Occipital lobe (tissue), 2 donors: ENCODE data around the gene USP2. TPM values are rescaled to one million over a fixed set of nuclear protein-coding genes. Genes with fewer than 3 reads are reported as not detected.

Experiments
- DNase-seq: peaks from one replicate; lab custom pipeline; 2025; lab: John Stamatoyannopoulos, UW
- total RNA-seq: library from RNA; depleted of rRNA; stranded (reverse); fragments of >200 nt; gene quantifications from one replicate; pipeline ENCODE4 v1.2.3, GENCODE V29; 2014

Gene USP2, protein sequence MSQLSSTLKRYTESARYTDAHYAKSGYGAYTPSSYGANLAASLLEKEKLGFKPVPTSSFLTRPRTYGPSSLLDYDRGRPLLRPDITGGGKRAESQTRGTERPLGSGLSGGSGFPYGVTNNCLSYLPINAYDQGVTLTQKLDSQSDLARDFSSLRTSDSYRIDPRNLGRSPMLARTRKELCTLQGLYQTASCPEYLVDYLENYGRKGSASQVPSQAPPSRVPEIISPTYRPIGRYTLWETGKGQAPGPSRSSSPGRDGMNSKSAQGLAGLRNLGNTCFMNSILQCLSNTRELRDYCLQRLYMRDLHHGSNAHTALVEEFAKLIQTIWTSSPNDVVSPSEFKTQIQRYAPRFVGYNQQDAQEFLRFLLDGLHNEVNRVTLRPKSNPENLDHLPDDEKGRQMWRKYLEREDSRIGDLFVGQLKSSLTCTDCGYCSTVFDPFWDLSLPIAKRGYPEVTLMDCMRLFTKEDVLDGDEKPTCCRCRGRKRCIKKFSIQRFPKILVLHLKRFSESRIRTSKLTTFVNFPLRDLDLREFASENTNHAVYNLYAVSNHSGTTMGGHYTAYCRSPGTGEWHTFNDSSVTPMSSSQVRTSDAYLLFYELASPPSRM
- total RNA-seq, result 1.6 TPM

DNA sequence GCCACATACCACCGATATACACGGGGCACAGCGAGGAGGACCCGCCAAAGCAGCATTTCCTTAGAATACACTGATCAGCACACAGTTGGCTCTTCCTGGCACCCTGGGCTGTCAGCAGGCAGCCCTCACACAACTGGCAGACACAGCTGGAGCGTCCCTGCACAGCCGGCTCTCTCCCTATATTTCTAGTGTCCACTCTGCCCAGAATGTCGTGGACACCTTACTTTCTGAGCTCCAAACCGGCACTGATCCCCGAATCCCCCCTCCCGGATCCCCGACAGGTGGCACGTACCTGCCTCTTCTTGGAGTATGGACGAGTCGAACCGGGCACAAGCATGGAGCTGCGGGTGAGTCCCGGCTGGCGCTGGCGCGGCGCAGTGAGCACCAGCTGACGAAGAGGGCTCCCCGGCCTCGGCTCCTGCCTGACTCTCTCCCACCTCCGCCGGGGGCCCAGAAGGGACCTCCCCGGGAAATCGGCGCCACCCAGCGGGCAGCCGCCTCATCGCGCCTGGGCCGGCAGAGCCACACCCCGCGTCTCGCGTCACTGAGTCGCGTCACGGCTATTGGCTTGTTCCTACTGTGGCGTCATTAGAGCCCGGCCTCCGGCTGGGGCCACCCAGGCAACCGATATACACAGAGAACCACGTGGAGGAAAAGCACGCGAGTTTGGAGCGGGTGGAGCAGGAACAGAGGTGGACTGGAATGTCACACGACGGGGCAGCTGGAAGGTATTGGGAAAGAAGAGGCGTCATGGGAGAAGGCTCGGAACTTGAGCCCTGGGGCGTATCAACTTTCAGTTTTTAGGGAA is at the start of gene USP2:
Gene USP2, minus strand, starts transcription at position 510 of the 808 bp plus-strand sequence. CDS start 8,210 bp downstream, outside the sequence.
- DNase-seq, result peak; percentile 98

DNA sequence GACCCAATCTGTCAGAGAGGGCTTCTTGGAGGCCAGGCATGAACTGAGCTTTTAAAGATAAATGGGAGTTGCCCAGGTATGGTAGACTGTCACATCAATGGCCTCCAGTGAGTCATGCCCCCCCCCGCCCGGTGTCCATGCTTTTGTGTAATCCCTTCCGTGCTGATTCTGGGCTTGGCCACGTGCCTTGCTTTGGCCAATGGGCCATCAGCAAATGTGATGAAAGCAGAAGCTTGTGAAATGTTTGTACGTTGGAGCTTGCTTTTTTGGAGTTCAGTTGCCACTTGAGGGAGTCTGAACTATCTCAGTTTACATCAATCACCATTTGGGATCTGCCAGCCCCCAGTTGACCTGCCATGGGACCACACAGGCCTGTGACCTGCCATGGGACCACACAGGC is 45.8 kb upstream of the USP2 start:
- no peak for DNase-seq

DNA sequence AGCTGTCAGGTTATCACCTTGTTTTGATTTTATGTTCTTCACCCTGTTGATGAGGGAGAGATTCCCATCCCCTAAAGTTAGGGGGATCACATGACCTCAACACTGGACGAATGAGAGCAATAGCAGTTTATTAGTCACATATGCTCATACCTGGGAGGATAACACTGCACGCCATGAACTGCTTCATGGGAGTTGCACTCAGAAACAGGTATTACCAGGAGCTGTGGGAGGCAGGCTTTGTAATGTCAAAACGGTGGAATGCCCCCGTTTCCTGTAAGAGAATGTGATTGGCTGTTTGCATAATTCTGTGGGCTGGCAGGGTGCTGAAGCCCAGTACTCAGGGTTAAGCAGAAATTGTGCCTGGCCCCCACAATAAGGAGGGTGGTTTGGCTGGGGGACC is 44.7 kb upstream of the USP2 start:
- DNase-seq, result no peak

DNA sequence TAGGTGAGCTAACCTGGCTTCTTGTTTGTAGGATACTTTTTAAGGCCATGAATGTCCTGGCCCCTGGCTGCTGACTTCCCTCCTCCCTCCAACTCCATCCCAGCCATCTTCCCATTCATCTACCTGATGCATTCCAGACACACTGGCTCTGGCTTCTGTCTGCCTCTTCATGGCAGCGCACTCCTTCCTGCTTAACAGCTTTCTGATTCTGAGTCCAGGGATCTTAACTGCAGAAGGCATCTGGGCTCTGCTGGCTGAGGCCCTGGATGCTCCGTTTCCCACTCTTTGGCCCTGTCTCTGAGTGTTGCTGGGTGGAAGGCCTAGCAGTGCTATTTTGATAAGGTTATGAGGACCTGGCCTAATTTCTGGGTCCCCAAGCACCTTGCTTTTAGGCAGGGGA is 43.3 kb upstream of the USP2 start:
- DNase-seq, result no peak

DNA sequence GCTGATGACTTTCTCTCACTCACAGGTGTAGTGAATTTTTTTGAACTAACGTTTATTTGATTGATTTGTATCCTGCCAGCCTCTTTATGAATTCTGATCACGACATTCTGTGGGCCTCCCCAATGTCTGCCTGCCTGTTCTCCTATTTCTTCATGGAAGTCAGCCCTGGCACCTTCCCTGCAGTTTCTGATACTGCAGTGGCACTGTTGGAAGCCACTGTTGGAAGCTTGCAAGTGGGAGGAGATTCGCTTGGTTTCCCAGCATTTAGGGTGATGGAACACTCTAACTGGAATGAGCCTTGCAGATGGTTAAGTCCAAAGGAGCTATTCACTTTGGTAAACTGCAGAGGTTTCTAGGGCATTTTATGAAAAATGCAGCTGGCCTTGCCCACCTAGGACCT is 42.8 kb upstream of the USP2 start:
- no peak for DNase-seq

DNA sequence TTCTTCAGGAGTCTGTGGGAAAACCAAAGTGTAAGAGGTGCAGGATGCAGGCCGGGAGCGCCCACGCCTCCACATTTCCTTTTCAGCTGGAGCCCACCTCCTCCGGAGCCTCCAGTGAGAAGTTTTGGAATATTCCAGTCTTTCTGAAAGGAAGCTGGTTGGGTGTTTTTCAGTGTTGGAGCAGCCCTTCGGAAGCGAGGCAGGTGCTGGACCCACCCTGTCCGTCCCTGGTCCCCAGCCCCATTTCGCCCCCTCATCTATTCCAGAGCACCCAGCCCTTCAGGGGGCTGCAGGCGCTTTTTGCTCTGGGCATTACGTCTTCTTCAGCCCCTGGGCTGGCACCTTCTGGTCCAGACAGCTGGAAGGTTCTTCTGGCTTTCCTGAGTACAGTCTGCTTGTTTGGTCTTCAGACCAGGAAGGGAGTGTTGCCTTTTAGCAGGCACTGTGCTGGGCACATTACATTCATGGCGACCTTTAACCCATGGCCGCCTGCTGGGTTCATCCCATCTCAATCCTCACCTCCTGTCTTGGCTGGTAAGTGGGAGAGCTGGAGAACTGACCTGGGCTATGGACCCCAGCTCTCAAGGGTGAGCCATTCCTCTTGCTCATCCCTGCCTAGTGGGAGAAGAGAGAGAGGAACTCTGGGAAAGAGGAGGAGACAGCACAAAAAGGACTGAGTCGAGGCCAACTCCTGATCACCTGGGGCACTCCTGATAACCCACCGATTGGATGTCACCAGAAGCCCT is 42.2 kb upstream of the USP2 start:
- DNase-seq, result no peak

DNA sequence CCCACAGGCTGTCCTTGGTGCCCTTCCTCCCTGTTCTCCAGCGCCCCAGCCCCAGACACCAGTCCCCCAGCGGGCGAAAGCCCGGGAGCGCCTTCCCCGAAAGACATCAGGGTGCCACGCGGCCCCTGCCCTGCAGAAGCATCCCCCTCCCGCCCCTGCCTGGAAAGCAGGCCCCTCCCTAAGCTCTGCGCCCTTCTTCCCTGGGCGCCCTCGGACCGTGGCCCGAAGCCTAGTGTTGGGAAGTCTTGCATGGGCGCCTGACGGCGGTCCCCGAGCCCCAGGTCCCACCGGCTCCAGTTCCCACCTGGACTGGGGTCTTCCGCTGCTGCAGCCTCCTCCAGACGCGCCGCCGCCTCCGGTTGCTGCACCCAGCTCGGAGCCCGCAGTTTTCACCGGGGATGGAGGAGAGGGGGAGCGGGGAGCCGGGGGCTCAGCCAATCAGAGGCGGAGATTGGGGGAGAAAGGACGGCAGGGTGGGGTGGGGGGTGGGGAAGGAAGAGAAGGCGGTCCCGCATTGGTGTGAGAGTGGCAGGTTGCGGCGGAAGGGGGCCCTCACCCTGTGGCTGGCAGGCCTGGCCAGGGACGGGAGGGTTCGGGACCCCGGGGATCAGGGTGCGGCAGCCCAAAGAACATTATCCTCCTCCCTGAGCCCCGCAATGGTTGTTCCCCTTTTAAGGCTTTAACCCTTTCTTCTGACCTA is 41.5 kb upstream of the USP2 start, which contains the start of gene THY1:
Gene THY1, minus strand, starts transcription at position 364 of the 700 bp plus-strand sequence. CDS start 2,267 bp downstream, outside the sequence.
- peak; percentile 78 for DNase-seq

DNA sequence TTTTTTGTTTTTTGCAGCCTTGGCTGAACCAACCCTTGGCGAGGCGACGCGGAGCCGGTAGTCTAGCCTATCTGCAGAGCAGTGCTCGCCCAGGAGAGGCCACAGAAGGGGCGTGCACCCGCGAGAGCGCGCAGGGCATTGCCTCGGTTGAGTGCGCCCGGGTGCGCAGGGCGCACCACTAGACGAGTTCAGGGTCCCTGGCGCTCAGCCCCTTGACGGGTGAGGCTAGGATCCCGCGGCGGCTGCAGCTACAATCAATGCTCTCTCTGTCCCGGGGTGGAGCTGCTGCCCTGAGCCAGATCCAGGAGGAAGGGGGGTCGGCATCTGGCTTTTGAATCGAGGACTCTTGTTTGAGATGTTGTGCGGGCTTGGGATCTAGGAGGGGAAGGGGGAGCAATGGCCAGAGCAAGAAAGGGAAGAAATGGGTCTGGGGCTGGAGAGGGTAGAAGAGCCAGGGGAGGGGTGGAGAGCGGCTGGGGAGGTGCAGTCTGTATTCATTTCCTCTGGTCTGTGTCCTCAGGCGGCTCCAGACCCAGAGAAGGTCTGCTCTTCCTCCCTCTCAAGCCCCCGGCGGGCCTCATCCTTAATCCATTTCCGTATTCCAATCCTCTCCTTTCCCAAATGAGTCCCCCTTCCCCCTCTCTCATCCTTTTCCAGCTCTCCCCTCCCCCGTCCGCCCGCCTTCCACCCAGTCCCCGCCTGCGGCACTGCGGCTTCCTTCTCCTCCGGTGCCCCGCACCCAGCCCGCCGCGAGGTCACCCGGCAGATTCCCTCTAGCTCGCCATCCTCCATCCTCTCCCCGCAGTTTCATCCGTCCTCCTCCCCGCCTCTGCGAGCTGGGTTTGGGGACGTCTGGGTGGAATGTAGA is 40.7 kb upstream of the USP2 start:
- peak; percentile 30 for DNase-seq

DNA sequence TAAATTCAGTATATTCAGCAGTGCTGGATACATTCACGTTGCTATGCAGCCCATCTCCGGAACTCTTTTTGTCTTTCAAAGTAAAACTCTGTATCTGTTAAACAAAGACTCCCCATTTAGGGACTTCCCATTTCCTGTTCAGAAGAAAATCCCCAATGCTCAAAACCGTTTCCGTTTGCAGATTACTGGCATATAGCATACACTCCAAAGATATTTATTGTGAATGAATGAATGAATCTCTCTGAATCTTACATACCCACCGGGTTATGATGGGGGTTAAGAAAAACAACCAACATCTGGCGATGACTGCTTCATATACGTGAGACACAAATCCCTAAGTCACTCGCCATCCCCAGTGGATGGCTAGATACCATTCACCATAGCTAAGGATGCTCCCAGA is 39.9 kb upstream of the USP2 start:
- no peak for DNase-seq

DNA sequence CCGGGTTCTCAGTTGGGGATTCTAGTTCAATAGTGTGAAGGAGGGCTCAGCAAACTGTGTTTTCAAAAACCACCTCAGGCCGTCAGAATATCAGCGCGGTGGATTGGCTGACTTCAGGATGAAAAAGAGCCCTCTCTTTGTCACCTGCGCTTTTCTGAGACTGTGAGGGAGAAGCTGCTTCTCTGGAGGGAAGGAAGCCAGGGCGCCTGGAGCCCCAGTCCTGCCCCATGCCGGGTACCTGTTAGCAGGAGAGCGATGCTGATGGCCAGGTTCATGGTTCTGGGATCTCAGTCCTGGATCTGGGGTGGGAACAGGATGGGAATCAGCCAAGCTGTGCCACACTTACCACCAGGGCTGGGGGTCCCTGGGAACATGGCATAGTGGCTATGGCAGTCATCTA is 39.1 kb upstream of the USP2 start:
- DNase-seq, result no peak

DNA sequence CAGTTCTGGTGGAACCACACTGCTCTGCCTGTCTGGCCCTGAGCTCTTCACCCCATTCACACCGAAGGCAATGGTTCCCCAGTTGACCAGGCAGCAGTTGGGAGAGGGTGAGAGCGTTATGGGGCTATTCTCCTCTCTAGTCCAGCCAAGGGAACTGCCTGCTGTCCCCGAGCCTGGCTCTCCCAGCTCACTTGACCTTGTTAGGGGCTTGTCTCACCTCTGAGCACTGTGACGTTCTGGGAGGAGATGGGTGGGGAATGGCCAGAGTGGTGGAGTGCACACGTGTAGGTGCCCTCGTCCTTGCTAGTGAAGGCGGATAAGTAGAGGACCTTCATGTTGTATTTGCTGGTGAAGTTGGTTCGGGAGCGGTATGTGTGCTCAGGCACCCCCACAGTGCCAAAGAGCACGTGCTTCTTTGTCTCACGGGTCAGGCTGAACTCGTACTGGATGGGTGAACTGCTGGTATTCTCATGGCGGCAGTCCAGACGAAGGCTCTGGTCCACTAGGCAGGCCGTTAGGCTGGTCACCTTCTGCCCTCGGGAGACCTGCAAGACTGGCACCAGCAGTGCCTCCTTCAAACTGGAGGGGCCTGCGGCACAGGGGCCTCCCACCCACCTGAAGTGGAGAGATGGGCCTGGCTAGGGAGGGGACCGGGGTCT is 38.5 kb upstream of the USP2 start:
- DNase-seq, result no peak

DNA sequence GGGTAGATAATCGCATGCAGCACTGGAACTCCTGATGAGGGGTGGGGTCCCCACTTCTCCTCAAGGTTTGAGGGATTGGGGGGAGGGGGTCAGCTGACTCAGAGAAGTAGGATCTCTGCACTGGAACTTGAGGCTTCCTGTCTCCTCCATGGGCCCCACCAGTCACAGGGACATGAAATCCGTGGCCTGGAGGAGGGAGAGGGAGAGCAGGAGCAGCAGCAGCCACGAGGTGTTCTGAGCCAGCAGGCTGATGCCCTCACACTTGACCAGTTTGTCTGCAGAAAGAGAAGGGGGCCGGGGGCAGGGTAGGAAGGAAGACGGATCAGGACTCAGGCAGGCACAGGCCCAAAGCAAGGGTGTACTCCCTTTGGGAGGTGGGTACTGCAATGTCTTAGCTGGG is 37.8 kb upstream of the USP2 start:
- no peak for DNase-seq

DNA sequence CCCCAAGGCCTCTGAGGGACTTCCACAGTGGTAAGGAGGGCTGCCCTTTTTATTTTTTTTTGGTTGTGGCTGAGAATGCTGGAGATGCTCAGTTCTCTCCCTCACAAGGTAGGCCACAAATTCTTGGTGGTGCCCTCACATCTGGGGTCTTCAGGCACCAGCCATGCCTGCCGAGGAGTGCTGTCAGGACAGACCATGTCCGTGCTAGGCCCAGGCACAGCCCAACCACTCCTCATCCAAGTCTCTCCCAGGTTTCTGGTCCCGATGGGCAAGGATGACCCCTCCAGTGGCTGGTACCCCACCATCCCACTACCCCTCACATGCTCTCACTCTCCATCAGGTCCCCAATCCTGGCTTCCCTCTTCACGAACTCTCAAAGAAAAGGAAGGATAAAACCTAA is 37.3 kb upstream of the USP2 start:
- no peak for DNase-seq

DNA sequence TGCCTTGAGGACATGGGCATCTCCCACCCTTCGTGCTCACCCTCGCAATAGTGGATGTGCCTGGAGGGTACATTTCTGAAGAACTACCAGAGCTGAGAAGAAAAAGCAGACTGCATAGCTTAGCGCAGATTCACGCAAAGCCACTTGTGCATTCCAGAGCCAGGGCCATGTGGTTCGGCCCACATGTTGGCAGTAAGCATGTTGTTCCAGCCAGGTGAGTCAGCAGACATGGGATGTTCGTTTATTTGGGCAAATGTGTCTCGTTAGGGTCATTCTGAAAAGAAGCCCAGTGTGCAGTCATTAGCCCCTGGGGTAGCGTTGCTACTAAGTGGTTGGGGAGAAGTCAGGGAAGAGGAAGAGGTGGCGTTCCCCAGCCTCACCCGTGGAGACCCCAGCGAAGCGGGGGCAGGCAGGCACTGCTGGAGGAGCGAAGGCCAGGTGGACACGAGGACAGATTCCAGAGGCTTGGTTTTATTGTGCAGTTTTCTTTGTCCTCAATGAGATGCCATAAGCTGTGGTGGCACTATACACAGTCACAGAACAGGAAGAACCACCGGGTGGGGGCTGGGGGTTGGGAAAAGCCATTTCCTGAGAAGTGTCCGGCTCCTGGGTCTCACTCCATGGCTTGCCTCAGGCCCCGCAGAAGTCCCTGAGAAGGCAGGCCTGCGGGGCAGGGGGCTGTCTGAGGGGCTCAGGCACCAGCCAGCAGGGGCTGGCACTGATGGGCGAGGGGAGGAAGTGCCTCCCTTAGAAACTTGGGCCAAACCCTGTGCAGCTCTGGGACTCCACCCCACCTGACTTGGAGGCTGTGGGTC is 36.4 kb upstream of the USP2 start:
- DNase-seq, result peak; percentile 49

DNA sequence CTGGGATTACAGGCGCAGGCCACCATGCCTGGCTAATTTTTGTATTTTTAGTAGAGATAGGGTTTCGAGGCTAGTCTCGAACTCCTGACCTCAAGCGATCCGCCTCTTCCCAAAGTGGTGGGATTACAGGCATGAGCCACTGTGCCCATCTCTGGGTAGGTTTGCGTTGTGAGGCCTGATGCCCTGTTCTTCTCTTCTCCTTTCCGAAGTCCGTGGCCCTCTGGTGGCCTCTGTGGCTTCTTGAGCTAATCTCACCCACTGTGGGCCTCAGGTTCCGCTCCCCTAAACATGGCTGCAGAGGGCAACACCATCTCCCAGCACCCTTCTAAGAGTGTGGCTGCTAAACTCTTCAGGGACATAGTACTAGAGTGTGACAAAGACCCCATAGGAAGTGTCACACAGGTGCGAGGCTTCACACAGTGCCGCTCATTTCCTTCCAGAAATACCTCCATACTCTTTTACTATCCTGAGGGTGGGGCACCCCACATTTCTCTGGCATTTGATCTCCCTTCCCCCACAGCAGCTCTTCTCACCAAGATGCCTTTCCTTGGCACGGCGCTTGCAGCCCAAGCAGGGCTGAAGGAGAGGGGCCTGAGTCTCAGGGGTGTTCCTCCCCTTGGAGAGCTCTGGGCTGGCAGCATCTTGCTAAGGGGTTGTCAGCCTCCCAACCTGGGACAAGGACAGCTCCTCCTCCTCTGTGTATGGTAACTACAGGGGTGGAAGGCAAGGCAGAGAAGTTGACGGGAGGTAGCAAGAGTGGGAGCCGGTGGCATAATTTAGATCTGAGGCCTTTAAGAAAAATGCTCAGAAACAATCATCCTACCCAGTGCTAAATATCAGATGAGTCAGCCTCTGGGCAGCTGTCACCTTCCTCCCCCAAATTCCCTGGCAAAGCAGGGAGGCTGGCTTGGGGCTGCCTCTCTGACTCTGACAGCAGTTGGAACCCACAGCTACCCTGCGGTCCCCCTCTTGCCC is 35.4 kb upstream of the USP2 start:
- peak; percentile 52 for DNase-seq

DNA sequence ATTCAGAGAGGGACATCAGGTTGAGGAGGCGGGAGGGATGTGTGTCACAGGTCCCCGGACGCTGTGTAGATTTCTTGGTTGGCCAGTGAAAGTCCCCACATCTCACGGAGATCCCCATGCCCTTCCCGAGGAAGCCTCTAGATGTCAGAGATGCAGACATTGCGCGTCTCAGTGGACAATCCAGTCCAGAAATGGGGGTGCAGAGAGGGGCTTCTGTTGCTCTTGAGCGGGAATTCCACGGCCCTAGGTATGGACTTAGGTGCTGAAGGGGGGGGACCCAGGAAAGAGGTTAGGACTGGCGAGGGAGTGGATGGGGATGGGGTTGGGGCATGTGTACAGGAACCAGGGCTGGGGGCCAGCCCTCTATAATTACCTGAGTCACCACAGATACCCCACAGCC is 34.5 kb upstream of the USP2 start:
- DNase-seq, result no peak

DNA sequence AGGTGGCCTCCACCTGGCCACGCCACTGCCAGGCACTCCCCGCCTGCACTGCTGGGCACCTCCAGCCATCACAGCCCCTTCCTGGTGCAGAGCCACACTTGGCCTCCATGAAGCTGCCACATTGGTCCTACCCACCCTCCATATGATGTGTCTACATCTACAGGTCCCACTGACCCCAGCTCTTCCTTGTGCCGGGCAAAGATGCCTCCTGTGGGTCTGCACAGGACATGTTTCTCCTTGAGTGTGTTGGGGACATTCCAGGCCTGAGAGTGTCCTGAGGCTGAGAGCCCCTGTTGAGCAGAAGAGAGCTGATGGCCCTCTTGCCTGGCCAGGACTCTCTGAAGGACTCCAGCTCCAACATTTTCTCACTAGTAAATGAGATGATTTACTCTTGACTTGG is 34.0 kb upstream of the USP2 start:
- no peak for DNase-seq
